ENCODE data around the gene POM121C.
"Not testable (repeated sequence)": the region's sequence is repeated elsewhere in the genome, so short reads cannot be mapped to it uniquely, and the experiment has no call there.

DNA sequence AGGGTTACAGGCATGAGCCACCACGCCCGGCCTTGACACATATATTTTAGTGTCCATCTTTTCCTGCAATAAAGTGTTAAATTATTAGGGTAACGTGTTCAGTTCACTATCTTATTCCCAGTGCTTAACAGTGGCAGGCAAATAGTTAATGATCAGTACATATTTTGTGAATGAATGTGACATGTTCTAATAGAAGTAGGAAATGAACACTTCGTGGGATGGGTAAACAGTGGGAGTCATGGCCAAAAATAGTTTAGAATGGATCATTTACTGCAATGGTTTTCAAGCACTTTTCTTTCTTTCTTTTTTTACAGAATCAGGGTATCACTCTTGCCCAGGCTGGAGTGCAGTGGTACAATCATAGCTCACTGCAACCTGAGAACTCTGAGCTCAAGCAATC is 15.9 kb downstream of the POM121C start:
- not testable (repeated sequence) for TF ChIP-seq POLR2A, CTCF (IDR thresholded peaks at IDR 0.05)

All from vagina (tissue), 2 donors.